Measurements from ENCODE around the gene DCST1. TPM values are rescaled to one million over a fixed set of nuclear protein-coding genes. Genes with fewer than 3 reads are reported as not detected.
A peak's percentile ranks its signal among the peaks of the same experiment; 100 is the strongest.

DCST1 gene
- total RNA-seq, 1 donor from 2014 or later = not detected

GRCh38 chr1:155085504-155086127 is 52.0 kb downstream of the DCST1 start:
- intact Hi-C loops (cut with micrococcal nuclease) = loop anchor here (1.0 to 2.0 kb wide), 5 partner anchors 35 to 526 kb away; partner anchors contain the start of genes ADAM15, KRTCAP2, SLC50A1 and TRIM46
- no peaks in the 10 kb centered on the region for H3K36me3 Mint-ChIP-seq (ENCODE audit: low read depth)
- DNase-seq = peak; percentile 89
- H3K4me1 Mint-ChIP-seq = peaks cover 35% of the 10 kb centered on the region
- H3K27ac Mint-ChIP-seq = peak overlapping the region; percentile 93
- H3K4me3 Mint-ChIP-seq = peak overlapping the region; percentile 92
- peaks cover 27% of the 10 kb centered on the region for H3K27me3 Mint-ChIP-seq
- no peaks in the 10 kb centered on the region for H3K9me3 Mint-ChIP-seq

- DNase-seq = peak; percentile 95
- peak overlapping the region; percentile 88 for H3K27ac Mint-ChIP-seq
- no peaks in the 10 kb centered on the region for H3K36me3 Mint-ChIP-seq (ENCODE audit: low read depth)
- peaks cover 23% of the 10 kb centered on the region for H3K27me3 Mint-ChIP-seq
- peaks cover 37% of the 10 kb centered on the region for H3K4me1 Mint-ChIP-seq
- H3K4me3 Mint-ChIP-seq = peak overlapping the region; percentile 92
- intact Hi-C loops (cut with micrococcal nuclease) = no loop called here
- H3K9me3 Mint-ChIP-seq = no peaks in the 10 kb centered on the region
Observed at GRCh38 chr1:155086128-155086741, 52.6 kb downstream of the DCST1 start.

- peaks cover 18% of the 10 kb centered on the region for H3K27me3 Mint-ChIP-seq
- H3K4me1 Mint-ChIP-seq = peaks cover 33% of the 10 kb centered on the region
- intact Hi-C loops (cut with micrococcal nuclease) = no loop called here
- DNase-seq = peak; percentile 59
- H3K27ac Mint-ChIP-seq = peak overlapping the region; percentile 5
- no peaks in the 10 kb centered on the region for H3K36me3 Mint-ChIP-seq (ENCODE audit: low read depth)
- H3K4me3 Mint-ChIP-seq = no peak overlapping the region
- no peaks in the 10 kb centered on the region for H3K9me3 Mint-ChIP-seq
Observed at GRCh38 chr1:155086856-155087535, 53.4 kb downstream of the DCST1 start.

- intact Hi-C loops (cut with micrococcal nuclease) = loop anchor here (1.0 kb wide), 1 partner anchor 76 kb away; no protein-coding TSS in a partner anchor
- H3K9me3 Mint-ChIP-seq = no peaks in the 10 kb centered on the region
- no peak overlapping the region for H3K4me3 Mint-ChIP-seq
- peaks cover 6% of the 10 kb centered on the region for H3K4me1 Mint-ChIP-seq
- peaks cover 25% of the 10 kb centered on the region for H3K27me3 Mint-ChIP-seq
- H3K36me3 Mint-ChIP-seq (ENCODE audit: low read depth) = no peaks in the 10 kb centered on the region
- H3K27ac Mint-ChIP-seq = peak overlapping the region; percentile 5
- DNase-seq = peak; percentile 95
Observed at GRCh38 chr1:155091071-155092051, 57.7 kb downstream of the DCST1 start.

GRCh38 chr1:155092131-155092530 is 58.5 kb downstream of the DCST1 start:
- intact Hi-C loops (cut with micrococcal nuclease) = no loop called here
- Mint-ChIP-seq H3K27me3 (peaks cover 27% of the 10 kb centered on the region), H3K4me1 (peaks cover 5% of the 10 kb centered on the region), H3K4me3 (no peak overlapping the region), H3K27ac (no peak overlapping the region), H3K36me3 (ENCODE audit: low read depth) (no peaks in the 10 kb centered on the region), H3K9me3 (no peaks in the 10 kb centered on the region)
- DNase-seq = no peak

GRCh38 chr1:155092641-155093040 is 59.0 kb downstream of the DCST1 start:
- DNase-seq = no peak
- Mint-ChIP-seq H3K27me3 (peaks cover 27% of the 10 kb centered on the region), H3K36me3 (ENCODE audit: low read depth) (no peaks in the 10 kb centered on the region), H3K27ac (no peak overlapping the region), H3K9me3 (no peaks in the 10 kb centered on the region), H3K4me1 (peaks cover 3% of the 10 kb centered on the region), H3K4me3 (no peak overlapping the region)
- intact Hi-C loops (cut with micrococcal nuclease) = no loop called here

GRCh38 chr1:155093911-155094621 is 60.4 kb downstream of the DCST1 start:
- peaks cover 3% of the 10 kb centered on the region for H3K4me1 Mint-ChIP-seq
- DNase-seq = peak; percentile 71
- no peaks in the 10 kb centered on the region for H3K9me3 Mint-ChIP-seq
- H3K27me3 Mint-ChIP-seq = peaks cover 27% of the 10 kb centered on the region
- intact Hi-C loops (cut with micrococcal nuclease) = loop anchor here (1.0 to 2.0 kb wide), 2 partner anchors 33 to 74 kb away; partner anchors contain the start of gene EFNA1
- H3K27ac Mint-ChIP-seq = no peak overlapping the region
- no peaks in the 10 kb centered on the region for H3K36me3 Mint-ChIP-seq (ENCODE audit: low read depth)
- no peak overlapping the region for H3K4me3 Mint-ChIP-seq

- Mint-ChIP-seq H3K27ac (no peak overlapping the region), H3K4me3 (no peak overlapping the region), H3K4me1 (peaks cover 3% of the 10 kb centered on the region), H3K9me3 (no peaks in the 10 kb centered on the region), H3K36me3 (ENCODE audit: low read depth) (no peaks in the 10 kb centered on the region), H3K27me3 (peaks cover 27% of the 10 kb centered on the region)
- intact Hi-C loops (cut with micrococcal nuclease) = loop anchor here (1.0 to 2.0 kb wide), 2 partner anchors 32 to 74 kb away; partner anchors contain the start of gene EFNA1
- DNase-seq = no peak
Observed at GRCh38 chr1:155094622-155094948, 61.0 kb downstream of the DCST1 start.

- intact Hi-C loops (cut with micrococcal nuclease) = no loop called here
- Mint-ChIP-seq H3K27ac (no peak overlapping the region), H3K36me3 (ENCODE audit: low read depth) (no peaks in the 10 kb centered on the region), H3K4me3 (no peak overlapping the region), H3K9me3 (no peaks in the 10 kb centered on the region), H3K4me1 (no peaks in the 10 kb centered on the region), H3K27me3 (peaks cover 23% of the 10 kb centered on the region)
- DNase-seq = no peak
Observed at GRCh38 chr1:155099331-155099730, 65.7 kb downstream of the DCST1 start.

Other genes starting within 250 kb of the DCST1 start
- 0.35 and 0.54 TPM in 2 replicates for gene KCNN3, start 163.5 kb upstream of the DCST1 start, total RNA-seq
- 47.4 and 47.7 TPM in 2 replicates for gene PMVK, start 97.1 kb upstream of the DCST1 start, total RNA-seq
- 19.3 and 21.6 TPM in 2 replicates for gene PBXIP1, start 77.7 kb upstream of the DCST1 start, total RNA-seq
- gene PYGO2, start 72.0 kb upstream of the DCST1 start, total RNA-seq = 34.4 and 34.8 TPM in 2 replicates
- 50.4 and 60.5 TPM in 2 replicates for gene SHC1, start 63.1 kb upstream of the DCST1 start, total RNA-seq
- gene CKS1B, start 59.1 kb upstream of the DCST1 start, total RNA-seq = 179 and 181 TPM in 2 replicates
- gene FLAD1, start 50.5 kb upstream of the DCST1 start, total RNA-seq = 69.9 and 71.8 TPM in 2 replicates
- gene LENEP, start 40.2 kb upstream of the DCST1 start, total RNA-seq = 0.79 and 1.4 TPM in 2 replicates
- 145 and 150 TPM in 2 replicates for gene ZBTB7B, start 31.0 kb upstream of the DCST1 start, total RNA-seq
- gene DCST2, start within 50 bp of the DCST1 start, total RNA-seq = 0.16 TPM in 1 of 2 replicates, not detected in the other
- gene ADAM15, start 17.5 kb downstream of the DCST1 start, total RNA-seq = 79.7 and 84.5 TPM in 2 replicates
- 5.8 and 6.2 TPM in 2 replicates for gene EFNA4, start 29.9 kb downstream of the DCST1 start, total RNA-seq
- gene EFNA3, start 45.0 kb downstream of the DCST1 start, total RNA-seq = 3.6 and 4.4 TPM in 2 replicates
- gene EFNA1, start 94.1 kb downstream of the DCST1 start, total RNA-seq = 0.24 TPM in 1 of 2 replicates, not detected in the other
- gene SLC50A1, start 102.0 kb downstream of the DCST1 start, total RNA-seq = 46.2 and 46.3 TPM in 2 replicates
- 34.5 and 37.2 TPM in 2 replicates for gene DPM3, start 106.7 kb downstream of the DCST1 start, total RNA-seq
- gene KRTCAP2, start 139.5 kb downstream of the DCST1 start, total RNA-seq = 244 and 245 TPM in 2 replicates
- gene TRIM46, start 140.0 kb downstream of the DCST1 start, total RNA-seq = 9.4 and 10.7 TPM in 2 replicates
- gene THBS3, start 174.1 kb downstream of the DCST1 start, total RNA-seq = 10.5 and 10.6 TPM in 2 replicates
- 62.4 and 64.7 TPM in 2 replicates for gene MTX1, start 174.9 kb downstream of the DCST1 start, total RNA-seq
- 45.1 and 46.2 TPM in 2 replicates for gene ENTREP3, start 221.7 kb downstream of the DCST1 start, total RNA-seq
- 152 and 158 TPM in 2 replicates for gene SCAMP3, start 228.5 kb downstream of the DCST1 start, total RNA-seq
- 86.2 and 90.6 TPM in 2 replicates for gene CLK2, start 239.7 kb downstream of the DCST1 start, total RNA-seq
- 3.2 and 3.8 TPM in 2 replicates for gene HCN3, start 243.6 kb downstream of the DCST1 start, total RNA-seq